Neural cell (in vitro differentiated cells): ENCODE measurements around the gene KCNK13. TPM values are rescaled to one million over a fixed set of nuclear protein-coding genes. Genes with fewer than 3 reads are reported as not detected.

Source experiments
- H2AFZ ChIP-seq: fragments of 200-600, 300-800 bp; sonication (generic), shearing (Covaris generic); 2 replicates; pipeline ENCODE4 v1.6.0; 2014; ENCODE audit warnings: low read depth, mild to moderate bottlenecking, antibody characterized with exemption, low read length, moderate library complexity
- H3F3A ChIP-seq: fragments of 200-600 bp; shearing (Covaris generic); 2 replicates; pipeline ENCODE4 v1.6.1; 2016; ENCODE audit warnings: mild to moderate bottlenecking, moderate library complexity, mixed read lengths, antibody characterized with exemption, low read length; ENCODE audit not compliant: insufficient read depth, poor library complexity, severe bottlenecking
- H3K27ac ChIP-seq: fragments of 200-600, 300-800 bp; sonication (generic), shearing (Covaris generic); 2 replicates; pipeline ENCODE4 v1.5.1; 2014; ENCODE audit warnings: mild to moderate bottlenecking, low read length, moderate library complexity
- H3K27me3 ChIP-seq: fragments of 300-800, 200-600 bp; sonication (generic), shearing (Covaris generic); 2 replicates; pipeline ENCODE4 v1.6.0; 2014; ENCODE audit warnings: mild to moderate bottlenecking, low read depth, low read length, moderate library complexity; ENCODE audit not compliant: insufficient read depth
- H3K36me3 ChIP-seq: fragments of 300-800, 200-600 bp; sonication (generic), shearing (Covaris generic); 2 replicates; pipeline ENCODE4 v1.5.1; 2014; ENCODE audit warnings: mild to moderate bottlenecking, antibody characterized with exemption, low read length, moderate library complexity; ENCODE audit not compliant: insufficient read depth
- H3K4me2 ChIP-seq: fragments of 300-800, 200-600 bp; sonication (generic), shearing (Covaris generic); 2 replicates; pipeline ENCODE4 v1.6.0; 2014; ENCODE audit warnings: mild to moderate bottlenecking, low read length
- H3K4me3 ChIP-seq: fragments of 300-800, 200-600 bp; sonication (generic), shearing (Covaris generic); 2 replicates; pipeline ENCODE4 v1.5.1; 2014; ENCODE audit warnings: mild to moderate bottlenecking, low read length, moderate library complexity
- H3K79me2 ChIP-seq: fragments of 200-600 bp; shearing (Covaris generic); replicated peaks from 2 replicates; pipeline ENCODE4 v1.6.0; 2014; ENCODE audit warnings: mild to moderate bottlenecking, low read length, moderate library complexity; ENCODE audit not compliant: insufficient read depth
- H3K9ac ChIP-seq: fragments of 300-800, 200-600 bp; sonication (generic), shearing (Covaris generic); 2 replicates; pipeline ENCODE4 v1.6.1; 2016; ENCODE audit warnings: mild to moderate bottlenecking, low read length, mixed read lengths
- H3K9me2 ChIP-seq: fragments of 200-600 bp; shearing (Covaris generic); 2 replicates; pipeline ENCODE4 v1.6.1; 2016; ENCODE audit warnings: mild to moderate bottlenecking, low read length, mixed read lengths; ENCODE audit not compliant: insufficient read depth
- H3K9me3 ChIP-seq: fragments of 200-600, 300-800 bp; sonication (generic), shearing (Covaris generic); 2 replicates; pipeline ENCODE4 v1.6.1; 2016; ENCODE audit warnings: mild to moderate bottlenecking, mixed run types, low read length, moderate library complexity, mixed read lengths
- H4K20me1 ChIP-seq: fragments of 200-600 bp; shearing (Covaris generic); 2 replicates; pipeline ENCODE4 v1.6.1; 2016; ENCODE audit warnings: mild to moderate bottlenecking, mixed run types; ENCODE audit not compliant: insufficient read depth
- EP300 ChIP-seq: fragments of 450-650 bp; conservative IDR thresholded peaks from 2 replicates; pipeline ENCODE4 v1.6.1; 2014; ENCODE audit warnings: antibody characterized with exemption, mild to moderate bottlenecking, moderate library complexity; ENCODE audit not compliant: poor library complexity, severe bottlenecking
- EZH2 ChIP-seq: fragments of 200-600, 300-800 bp; shearing (Covaris generic), sonication (generic); IDR thresholded peaks from 2 replicates; pipeline ENCODE4 v1.6.1; 2014; ENCODE audit warnings: antibody characterized with exemption, low read length, borderline replicate concordance, mild to moderate bottlenecking; ENCODE audit not compliant: insufficient read depth, poor library complexity, severe bottlenecking
- MXI1 ChIP-seq: fragments of 450-650 bp; conservative IDR thresholded peaks from 2 replicates; pipeline ENCODE4 v1.6.1; 2014; ENCODE audit warnings: antibody characterized with exemption, mild to moderate bottlenecking; ENCODE audit not compliant: poor library complexity, severe bottlenecking
- POLR2AphosphoS5 ChIP-seq: IDR thresholded peaks from 2 replicates; pipeline ENCODE4 v1.6.1; 2012
- RAD21 ChIP-seq: fragments of 450-650 bp; conservative IDR thresholded peaks from 2 replicates; pipeline ENCODE4 v1.6.1; 2014; ENCODE audit warnings: antibody characterized with exemption, mild to moderate bottlenecking, moderate library complexity
- SMC3 ChIP-seq: fragments of 450-650 bp; conservative IDR thresholded peaks from 2 replicates; pipeline ENCODE4 v1.6.1; 2014; ENCODE audit warnings: antibody characterized with exemption, mild to moderate bottlenecking, moderate library complexity; ENCODE audit not compliant: poor library complexity
- TAF1 ChIP-seq: IDR thresholded peaks from 2 replicates; pipeline ENCODE4 v1.6.1; 2012; ENCODE audit warnings: low read depth
- polyA plus RNA-seq: library from polyadenylated mRNA; depleted of rRNA; stranded (reverse); fragments of >200 nt; gene quantifications from 2 replicates; pipeline ENCODE4 v1.2.3, GENCODE V29; 2014
- TF ChIP-seq, protein P1 (sequence below): IDR thresholded peaks from 2 replicates; pipeline ENCODE4 v1.6.1; 2012; ENCODE audit warnings: borderline replicate concordance
- TF ChIP-seq, protein P2 (sequence below): fragments of 450-650 bp; IDR thresholded peaks from 2 replicates; pipeline ENCODE4 v1.5.1; 2014; ENCODE audit warnings: antibody characterized with exemption, mild to moderate bottlenecking, moderate library complexity; ENCODE audit not compliant: poor library complexity, severe bottlenecking

The KCNK13 gene
- polyA plus RNA-seq, 1 donor from 2014 or later = 0.11 TPM

DNA sequence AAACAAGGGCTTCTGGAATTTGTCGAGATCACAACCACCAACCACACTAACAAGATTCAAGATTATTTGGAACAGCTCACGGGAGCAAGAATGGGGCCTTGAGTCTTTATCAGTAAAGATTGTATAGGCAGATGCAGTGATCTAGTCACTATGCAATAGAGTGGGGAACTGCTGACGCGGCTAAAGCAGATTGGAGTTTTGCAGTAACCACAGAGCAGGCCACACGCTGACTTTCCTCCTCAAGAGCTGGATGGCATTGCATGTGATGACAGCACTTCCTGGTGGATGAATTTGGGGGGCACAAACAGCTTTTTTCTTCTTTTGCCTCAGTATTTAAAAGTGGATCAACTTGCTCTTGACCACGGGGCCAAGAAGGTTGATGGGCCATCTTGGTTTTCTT lies 46.0 kb downstream of the KCNK13 start:
- no peaks in the 10 kb centered on the region for H3K36me3 ChIP-seq
- no peaks in the 10 kb centered on the region for H3K9me2 ChIP-seq
- no peak overlapping the region for H3K9ac ChIP-seq
- H3K9me3 ChIP-seq = no peaks in the 10 kb centered on the region
- TF ChIP-seq, protein P1, sequence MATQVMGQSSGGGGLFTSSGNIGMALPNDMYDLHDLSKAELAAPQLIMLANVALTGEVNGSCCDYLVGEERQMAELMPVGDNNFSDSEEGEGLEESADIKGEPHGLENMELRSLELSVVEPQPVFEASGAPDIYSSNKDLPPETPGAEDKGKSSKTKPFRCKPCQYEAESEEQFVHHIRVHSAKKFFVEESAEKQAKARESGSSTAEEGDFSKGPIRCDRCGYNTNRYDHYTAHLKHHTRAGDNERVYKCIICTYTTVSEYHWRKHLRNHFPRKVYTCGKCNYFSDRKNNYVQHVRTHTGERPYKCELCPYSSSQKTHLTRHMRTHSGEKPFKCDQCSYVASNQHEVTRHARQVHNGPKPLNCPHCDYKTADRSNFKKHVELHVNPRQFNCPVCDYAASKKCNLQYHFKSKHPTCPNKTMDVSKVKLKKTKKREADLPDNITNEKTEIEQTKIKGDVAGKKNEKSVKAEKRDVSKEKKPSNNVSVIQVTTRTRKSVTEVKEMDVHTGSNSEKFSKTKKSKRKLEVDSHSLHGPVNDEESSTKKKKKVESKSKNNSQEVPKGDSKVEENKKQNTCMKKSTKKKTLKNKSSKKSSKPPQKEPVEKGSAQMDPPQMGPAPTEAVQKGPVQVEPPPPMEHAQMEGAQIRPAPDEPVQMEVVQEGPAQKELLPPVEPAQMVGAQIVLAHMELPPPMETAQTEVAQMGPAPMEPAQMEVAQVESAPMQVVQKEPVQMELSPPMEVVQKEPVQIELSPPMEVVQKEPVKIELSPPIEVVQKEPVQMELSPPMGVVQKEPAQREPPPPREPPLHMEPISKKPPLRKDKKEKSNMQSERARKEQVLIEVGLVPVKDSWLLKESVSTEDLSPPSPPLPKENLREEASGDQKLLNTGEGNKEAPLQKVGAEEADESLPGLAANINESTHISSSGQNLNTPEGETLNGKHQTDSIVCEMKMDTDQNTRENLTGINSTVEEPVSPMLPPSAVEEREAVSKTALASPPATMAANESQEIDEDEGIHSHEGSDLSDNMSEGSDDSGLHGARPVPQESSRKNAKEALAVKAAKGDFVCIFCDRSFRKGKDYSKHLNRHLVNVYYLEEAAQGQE = no peak
- TF ChIP-seq MXI1 (no peak), RAD21 (no peak), SMC3 (no peak), TAF1 (no peak), EZH2 (no peak), POLR2AphosphoS5 (no peak)
- TF ChIP-seq, protein P2, sequence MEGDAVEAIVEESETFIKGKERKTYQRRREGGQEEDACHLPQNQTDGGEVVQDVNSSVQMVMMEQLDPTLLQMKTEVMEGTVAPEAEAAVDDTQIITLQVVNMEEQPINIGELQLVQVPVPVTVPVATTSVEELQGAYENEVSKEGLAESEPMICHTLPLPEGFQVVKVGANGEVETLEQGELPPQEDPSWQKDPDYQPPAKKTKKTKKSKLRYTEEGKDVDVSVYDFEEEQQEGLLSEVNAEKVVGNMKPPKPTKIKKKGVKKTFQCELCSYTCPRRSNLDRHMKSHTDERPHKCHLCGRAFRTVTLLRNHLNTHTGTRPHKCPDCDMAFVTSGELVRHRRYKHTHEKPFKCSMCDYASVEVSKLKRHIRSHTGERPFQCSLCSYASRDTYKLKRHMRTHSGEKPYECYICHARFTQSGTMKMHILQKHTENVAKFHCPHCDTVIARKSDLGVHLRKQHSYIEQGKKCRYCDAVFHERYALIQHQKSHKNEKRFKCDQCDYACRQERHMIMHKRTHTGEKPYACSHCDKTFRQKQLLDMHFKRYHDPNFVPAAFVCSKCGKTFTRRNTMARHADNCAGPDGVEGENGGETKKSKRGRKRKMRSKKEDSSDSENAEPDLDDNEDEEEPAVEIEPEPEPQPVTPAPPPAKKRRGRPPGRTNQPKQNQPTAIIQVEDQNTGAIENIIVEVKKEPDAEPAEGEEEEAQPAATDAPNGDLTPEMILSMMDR = no peak
- H3K27ac ChIP-seq = no peak overlapping the region
- H2AFZ ChIP-seq = no peak overlapping the region
- H3K79me2 ChIP-seq = no peaks in the 10 kb centered on the region
- H3K27me3 ChIP-seq = no peaks in the 10 kb centered on the region
- no peak overlapping the region for H3K4me2 ChIP-seq
- no peak overlapping the region for H3K4me3 ChIP-seq
- H4K20me1 ChIP-seq = no peaks in the 10 kb centered on the region
- H3F3A ChIP-seq = no peaks in the 10 kb centered on the region

DNA sequence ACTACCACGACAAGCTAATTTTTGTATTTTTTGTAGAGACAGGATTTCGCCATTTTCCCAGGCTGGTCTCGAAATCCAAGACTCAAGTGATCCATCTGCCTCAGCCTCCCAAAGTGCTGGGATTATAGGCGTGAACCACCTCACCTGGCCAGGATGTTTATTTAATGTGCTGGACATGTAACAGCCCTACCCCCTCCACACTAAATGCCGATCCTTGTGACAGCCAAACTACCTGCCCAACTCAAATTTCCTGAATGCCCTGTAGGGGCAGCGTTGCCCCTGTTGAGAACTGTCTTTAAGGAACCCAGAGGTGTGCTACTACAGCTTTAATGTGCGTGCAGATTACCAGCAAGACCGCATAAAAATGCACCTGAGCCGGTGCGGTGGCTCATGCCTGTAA lies 48.1 kb downstream of the KCNK13 start:
- Histone ChIP-seq H3K4me3 (no peak overlapping the region), H3K36me3 (no peaks in the 10 kb centered on the region), H3F3A (no peaks in the 10 kb centered on the region), H3K9me3 (no peaks in the 10 kb centered on the region), H2AFZ (no peak overlapping the region), H3K9ac (no peak overlapping the region), H3K4me2 (no peak overlapping the region), H3K27me3 (no peaks in the 10 kb centered on the region), H4K20me1 (no peaks in the 10 kb centered on the region), H3K79me2 (no peaks in the 10 kb centered on the region), H3K9me2 (no peaks in the 10 kb centered on the region), H3K27ac (no peak overlapping the region)
- TF ChIP-seq RAD21 = no peak
- TF ChIP-seq EP300 = no peak
- TF ChIP-seq, protein P2 = no peak
- TF ChIP-seq, protein P1 = no peak
- no peak for TF ChIP-seq EZH2
- no peak for TF ChIP-seq MXI1
- TF ChIP-seq SMC3 = no peak
- TF ChIP-seq POLR2AphosphoS5 = no peak
- no peak for TF ChIP-seq TAF1
